ENCODE results near the gene INPP1.

GRCh38 chr2:190369635-190370034 is 26.2 kb downstream of the INPP1 start:
- TF ChIP-seq CTCF (conservative IDR thresholded peaks at IDR 0.05) (no peak), EZH2 (IDR thresholded peaks at IDR 0.05; ENCODE audit: low read depth) (no peak)
